MCF 10A (cell line): ENCODE measurements around the gene CSAD. TPM values are rescaled to one million over a fixed set of nuclear protein-coding genes. Genes with fewer than 3 reads are reported as not detected.
"Not testable (repeated sequence)": the region's sequence is repeated elsewhere in the genome, so short reads cannot be mapped to it uniquely, and the experiment has no call there.

Experiments
- BruUV-seq: library from RNA; stranded (reverse); fragments of 400-500 nt; replicated peaks from 2 replicates; lab custom pipeline; 2021; lab: Mats Ljungman, UMichigan
- CTCF ChIA-PET: fragments of 300-600 bp; sonication (Branson Sonifier 250); formaldehyde crosslinking; extraction: SDS; loops from one replicate; lab custom pipeline; 2021; ENCODE audit warnings: antibody characterized with exemption, inconsistent platforms; lab: Yijun Ruan, JAX
- POLR2A ChIA-PET: fragments of 300-600, 350-650 bp; sonication (Branson Sonifier 250); formaldehyde crosslinking; extraction: SDS; loops from one replicate; lab custom pipeline; 2020; ENCODE audit warnings: antibody characterized with exemption, inconsistent platforms; lab: Yijun Ruan, JAX
- DNase-seq: peaks from one replicate; pipeline ENCODE4 v3.0.0-alpha.2; 2018; ENCODE audit not compliant: unreplicated experiment
- H3K27ac Mint-ChIP-seq: one replicate; pipeline ENCODE4 v1.8.0; 2022; ENCODE audit warnings: mild to moderate bottlenecking, low read depth, mixed read lengths; ENCODE audit not compliant: unreplicated experiment
- H3K27me3 Mint-ChIP-seq: one replicate; pipeline ENCODE4 v1.8.0; 2022; ENCODE audit warnings: mixed read lengths; ENCODE audit not compliant: insufficient read depth, unreplicated experiment
- H3K36me3 Mint-ChIP-seq: one replicate; pipeline ENCODE4 v1.8.0; 2022; ENCODE audit warnings: mild to moderate bottlenecking, moderate library complexity, mixed read lengths; ENCODE audit not compliant: insufficient read depth, unreplicated experiment
- H3K4me1 Mint-ChIP-seq: one replicate; pipeline ENCODE4 v1.8.0; 2022; ENCODE audit warnings: mixed read lengths; ENCODE audit not compliant: insufficient read depth, unreplicated experiment
- H3K4me3 Mint-ChIP-seq: one replicate; pipeline ENCODE4 v1.8.0; 2022; ENCODE audit warnings: mild to moderate bottlenecking, moderate library complexity, mixed read lengths; ENCODE audit not compliant: unreplicated experiment
- H3K9me3 Mint-ChIP-seq: one replicate; pipeline ENCODE4 v1.8.0; 2022; ENCODE audit warnings: mixed read lengths; ENCODE audit not compliant: unreplicated experiment
- intact Hi-C: fragments of 100-400 bp; cut with micrococcal nuclease; formaldehyde crosslinking; loops from 2 replicates; pipeline ENCODE4 v1.14.1; 2022
- total RNA-seq: library from RNA; stranded (reverse); gene quantifications from 2 replicates; pipeline ENCODE4 v1.2.3, GENCODE V29; 2022
- TF ChIP-seq, protein P1 (sequence below): fragments of 200-600 bp; IDR thresholded peaks from one replicate; pipeline ENCODE4 v1.8.0; 2022; ENCODE audit warnings: antibody characterized with exemption, mild to moderate bottlenecking; ENCODE audit not compliant: unreplicated experiment

The CSAD gene
- total RNA-seq, 1 experiment from 2014 or later, result 22.7 TPM

DNA sequence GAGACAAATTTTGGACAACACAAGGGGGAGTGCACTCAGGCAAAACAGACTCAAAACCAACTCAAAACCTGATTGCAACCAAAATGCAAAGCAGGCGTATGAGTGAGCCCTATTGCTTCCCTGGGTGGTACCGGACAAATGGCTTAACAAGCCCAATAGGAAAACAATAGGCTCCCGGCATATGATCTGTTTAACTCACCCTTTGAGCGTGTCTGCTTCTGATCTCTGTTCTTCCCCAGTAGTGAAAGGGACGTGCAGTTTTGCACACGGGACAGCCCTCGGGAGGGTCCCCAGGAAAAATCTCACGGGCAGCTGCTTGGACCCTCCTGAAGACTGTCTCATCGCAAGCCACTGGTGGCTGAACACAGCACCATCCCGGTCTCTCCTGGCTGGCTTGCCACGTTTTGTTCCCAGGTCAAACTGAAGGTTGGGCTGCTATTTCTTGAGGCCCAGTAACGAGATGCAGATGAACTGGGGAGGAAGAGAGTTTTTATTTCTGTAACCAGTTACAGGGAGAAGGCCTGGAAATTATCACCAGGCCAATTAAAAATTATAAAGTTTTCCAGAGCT, 67.5 kb downstream of the CSAD start:
- Mint-ChIP-seq H3K4me3 (no peak overlapping the region), H3K9me3 (no peaks in the 10 kb centered on the region), H3K27me3 (no peaks in the 10 kb centered on the region), H3K27ac (no peak overlapping the region), H3K36me3 (no peaks in the 10 kb centered on the region), H3K4me1 (no peaks in the 10 kb centered on the region)
- no peak for DNase-seq
- ChIA-PET CTCF (interaction anchor here (0.6 to 2.1 kb wide), 3 partner anchors 14 to 98 kb away, joined by 3 to 8 read pairs (median 3); no protein-coding TSS in a partner anchor), POLR2A (no interaction called here)
- BruUV-seq, result no TSS peak
- TF ChIP-seq, protein P1, sequence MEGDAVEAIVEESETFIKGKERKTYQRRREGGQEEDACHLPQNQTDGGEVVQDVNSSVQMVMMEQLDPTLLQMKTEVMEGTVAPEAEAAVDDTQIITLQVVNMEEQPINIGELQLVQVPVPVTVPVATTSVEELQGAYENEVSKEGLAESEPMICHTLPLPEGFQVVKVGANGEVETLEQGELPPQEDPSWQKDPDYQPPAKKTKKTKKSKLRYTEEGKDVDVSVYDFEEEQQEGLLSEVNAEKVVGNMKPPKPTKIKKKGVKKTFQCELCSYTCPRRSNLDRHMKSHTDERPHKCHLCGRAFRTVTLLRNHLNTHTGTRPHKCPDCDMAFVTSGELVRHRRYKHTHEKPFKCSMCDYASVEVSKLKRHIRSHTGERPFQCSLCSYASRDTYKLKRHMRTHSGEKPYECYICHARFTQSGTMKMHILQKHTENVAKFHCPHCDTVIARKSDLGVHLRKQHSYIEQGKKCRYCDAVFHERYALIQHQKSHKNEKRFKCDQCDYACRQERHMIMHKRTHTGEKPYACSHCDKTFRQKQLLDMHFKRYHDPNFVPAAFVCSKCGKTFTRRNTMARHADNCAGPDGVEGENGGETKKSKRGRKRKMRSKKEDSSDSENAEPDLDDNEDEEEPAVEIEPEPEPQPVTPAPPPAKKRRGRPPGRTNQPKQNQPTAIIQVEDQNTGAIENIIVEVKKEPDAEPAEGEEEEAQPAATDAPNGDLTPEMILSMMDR, result no peak
- intact Hi-C loops, result no loop called here

DNA sequence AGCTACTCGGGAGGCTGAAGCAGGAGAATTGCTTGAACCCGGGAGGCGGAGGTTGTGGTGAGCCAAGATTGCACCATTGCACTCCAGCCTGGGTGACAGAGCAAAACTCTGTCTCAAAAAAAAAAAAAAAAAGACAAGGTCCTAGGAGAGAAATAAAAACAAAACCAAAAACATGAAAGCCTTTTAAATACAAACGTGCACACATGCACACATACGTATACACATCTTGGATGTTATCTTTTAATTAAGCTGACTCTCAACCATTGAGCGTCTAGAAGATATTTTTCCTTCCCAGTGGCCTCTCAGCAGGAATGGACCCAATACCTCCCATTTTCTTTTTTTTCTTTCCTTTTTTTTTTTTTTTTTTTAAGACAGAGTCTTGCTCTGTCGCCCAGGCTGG, 68.3 kb downstream of the CSAD start:
- H3K4me1 Mint-ChIP-seq, BruUV-seq, H3K9me3 Mint-ChIP-seq, H3K27me3 Mint-ChIP-seq, intact Hi-C loops, DNase-seq, H3K27ac Mint-ChIP-seq, H3K4me3 Mint-ChIP-seq, H3K36me3 Mint-ChIP-seq: not testable (repeated sequence)
- POLR2A ChIA-PET, result interaction anchor here (0.6 kb wide), 1 partner anchor 26 kb away, joined by 4 read pairs; no protein-coding TSS in a partner anchor
- CTCF ChIA-PET, result interaction anchor here (0.6 to 1.0 kb wide), 3 partner anchors 14 to 107 kb away, joined by 3 to 4 read pairs (median 3); no protein-coding TSS in a partner anchor

Other genes with a start within 250 kb of the CSAD start
- gene KRT18, start 231.8 kb downstream of the CSAD start, total RNA-seq, result 659 and 662 TPM in 2 replicates
- 580 and 658 TPM in 2 replicates for gene EIF4B, start 174.5 kb downstream of the CSAD start, total RNA-seq
- 22.3 and 26.3 TPM in 2 replicates for gene TNS2, start 130.9 kb downstream of the CSAD start, total RNA-seq
- 35.2 and 39.9 TPM in 2 replicates for gene SPRYD3, start 101.5 kb downstream of the CSAD start, total RNA-seq
- 6.4 and 12.0 TPM in 2 replicates for gene IGFBP6, start 83.3 kb downstream of the CSAD start, total RNA-seq
- not detected in 2 replicates for gene SOAT2, start 77.4 kb downstream of the CSAD start, total RNA-seq
- gene ZNF740, start 203 bp downstream of the CSAD start, total RNA-seq, result 34.9 and 36.2 TPM in 2 replicates
- 1.0 and 1.1 TPM in 2 replicates for gene ITGB7, start 26.3 kb upstream of the CSAD start, total RNA-seq
- gene RARG, start 51.3 kb upstream of the CSAD start, total RNA-seq, result 30.9 and 43.7 TPM in 2 replicates
- gene ESPL1, start 87.4 kb upstream of the CSAD start, total RNA-seq, result 9.8 and 12.1 TPM in 2 replicates
- 205 and 229 TPM in 2 replicates for gene PFDN5, start 114.6 kb upstream of the CSAD start, total RNA-seq
- 79.8 and 80.9 TPM in 2 replicates for gene MYG1, start 118.8 kb upstream of the CSAD start, total RNA-seq
- gene AAAS, start 140.7 kb upstream of the CSAD start, total RNA-seq, result 52.7 and 60.5 TPM in 2 replicates
- gene SP7, start 155.4 kb upstream of the CSAD start, total RNA-seq, result not detected in 2 replicates
- gene SP1, start 199.3 kb upstream of the CSAD start, total RNA-seq, result 72.9 and 76.6 TPM in 2 replicates
- not detected in 2 replicates for gene AMHR2, start 242.9 kb upstream of the CSAD start, total RNA-seq